ENCODE data around the gene CPXM2. TPM values are rescaled to one million over a fixed set of nuclear protein-coding genes. Genes with fewer than 3 reads are reported as not detected.

Gene CPXM2
- 9.3 and 41.5 TPM in 2 replicates for total RNA-seq

GRCh38 chr10:123891144-123892071 lies at the start of gene CPXM2:
TSS of gene CPXM2 (minus strand) at chr10:123891807. CDS start at chr10:123891659, 148 bp downstream.

Other genes with a start within 250 kb of the CPXM2 start
- gene GPR26, start 225.5 kb downstream of the CPXM2 start, total RNA-seq, result not detected in 2 replicates
- 0.63 and 5.8 TPM in 2 replicates for gene CHST15, start 201.8 kb upstream of the CPXM2 start, total RNA-seq